Thyroid gland (tissue), 4 donors: Measurements from ENCODE around the gene P2RY2. TPM values are rescaled to one million over a fixed set of nuclear protein-coding genes. Genes with fewer than 3 reads are reported as not detected.

Experiments
- DNase-seq, 2 donors: peaks; one replicate each; pipeline ENCODE4 v3.0.0-alpha.2; 2019
- H3K27ac ChIP-seq, 3 donors: fragments of 200-600 bp; sonication (generic); 1 replicate in 2 of 3; 2 replicates in 1 of 3; pipeline ENCODE4 v1.5.1; 2016 to 2019; ENCODE audit warnings: mild to moderate bottlenecking in 1 of 3, moderate library complexity in 1 of 3
- H3K27me3 ChIP-seq: fragments of 200-600 bp; sonication (generic); one replicate; pipeline ENCODE4 v1.5.1; 2019
- H3K36me3 ChIP-seq, 2 donors: fragments of 200-600 bp; sonication (generic); one replicate each; pipeline ENCODE4 v1.5.1; 2016 to 2019
- H3K4me1 ChIP-seq, 2 donors: fragments of 200-600 bp; sonication (generic); one replicate each; pipeline ENCODE4 v1.5.1; 2017 to 2019
- H3K4me3 ChIP-seq, 3 donors: fragments of 200-600 bp; sonication (generic); replicated peaks in 1 of 3; 1 replicate in 2 of 3; 2 replicates in 1 of 3; pipeline ENCODE4 v1.5.1; 2016; ENCODE audit warnings: mild to moderate bottlenecking in 1 of 3
- H3K9me3 ChIP-seq: fragments of 200-600 bp; sonication (generic); one replicate; pipeline ENCODE4 v1.5.1; 2017
- CTCF ChIP-seq, 6 experiments: fragments of 200-600 bp in 3 of 6; fragments of 450-650 bp in 3 of 6; sonication (generic) in 3 of 6; IDR thresholded peaks; one replicate each; pipeline ENCODE4 v1.5.1; 2016 to 2019; ENCODE audit warnings: antibody characterized with exemption in 6 of 6, mild to moderate bottlenecking in 2 of 6, inconsistent platforms in 1 of 6, moderate library complexity in 1 of 6
- POLR2A ChIP-seq, 2 donors: fragments of 450-650 bp; IDR thresholded peaks; one replicate each; pipeline ENCODE4 v1.6.1; 2017; ENCODE audit warnings: antibody characterized with exemption in 2 of 2, mild to moderate bottlenecking in 2 of 2, moderate library complexity in 1 of 2
- WGBS, 2 donors: methylation state at CpG; one replicate each; pipeline ENCODE4 v1.1.5; 2017; 5-methylcytosine and 5-hydroxymethylcytosine counted together
- intact Hi-C: fragments of 100-400 bp; cut with DNase I; formaldehyde crosslinking; loops from one replicate; pipeline ENCODE4 v1.15.1; 2023
- total RNA-seq, 4 donors: library from RNA; depleted of rRNA; stranded (reverse); fragments of >200 nt; gene quantifications; one replicate each; pipeline ENCODE4 v1.2.3, GENCODE V29; 2016

Gene P2RY2
- total RNA-seq, 4 donors from 2014 or later: 29.3 to 38.1 (median 37.7) TPM

GRCh38 chr11:73215191-73216134 lies 2.6 kb upstream of the P2RY2 start:
- no peaks in the 10 kb centered on the region for H3K36me3 ChIP-seq
- no peak overlapping the region for H3K4me3 ChIP-seq
- WGBS, 2 donors: 94% methylated on average over 5 of the region's 5 CpGs
- TF ChIP-seq POLR2A (IDR thresholded peaks at IDR 0.05) (no peak), CTCF (IDR thresholded peaks at IDR 0.05) (no peak)
- DNase-seq: no peak
- H3K4me1 ChIP-seq: peaks cover 31 to 33% of the 10 kb centered on the region in 2 donors
- no peaks in the 10 kb centered on the region for H3K9me3 ChIP-seq
- H3K27ac ChIP-seq: peak overlapping the region in 1 of 3 donors; percentile 82
- intact Hi-C loops: no loop called here
- H3K27me3 ChIP-seq: no peaks in the 10 kb centered on the region

GRCh38 chr11:73216465-73216864 lies 1.6 kb upstream of the P2RY2 start:
- TF ChIP-seq POLR2A (IDR thresholded peaks at IDR 0.05) (no peak), CTCF (IDR thresholded peaks at IDR 0.05) (no peak)
- WGBS, 2 donors: 91 to 93% methylated on average over 2 of the region's 2 CpGs

GRCh38 chr11:73217131-73217809 lies 811 bp upstream of the P2RY2 start:
- peak overlapping the region; percentile 82 to 87 (median 84) for H3K27ac ChIP-seq
- whole genome bisulfite sequencing, 2 donors: 62 to 66% methylated on average over 10 to 11 of the region's 15 CpGs

More at GRCh38 chr11:73216465-73216864, 1.6 kb upstream of the P2RY2 start:
- H3K27me3 ChIP-seq: no peaks in the 10 kb centered on the region
- no peaks in the 10 kb centered on the region for H3K36me3 ChIP-seq
- H3K4me1 ChIP-seq: peaks cover 40 to 41% of the 10 kb centered on the region in 2 donors
- no peak overlapping the region for H3K4me3 ChIP-seq
- intact Hi-C loops: no loop called here
- H3K9me3 ChIP-seq: no peaks in the 10 kb centered on the region
- H3K27ac ChIP-seq: peak overlapping the region; percentile 82 to 87 (median 84)
- DNase-seq: no peak

GRCh38 chr11:73217810-73218105 lies 323 bp upstream of the P2RY2 start:
- Histone ChIP-seq H3K27ac (peak overlapping the region; percentile 82 to 87 (median 84)), H3K27me3 (no peaks in the 10 kb centered on the region), H3K4me1 (peaks cover 50 to 53% of the 10 kb centered on the region in 2 donors), H3K36me3 (no peaks in the 10 kb centered on the region), H3K9me3 (no peaks in the 10 kb centered on the region), H3K4me3 (peak overlapping the region in 2 of 3 donors; percentile 53 to 58)
- TF ChIP-seq CTCF (IDR thresholded peaks at IDR 0.05) (no peak), POLR2A (IDR thresholded peaks at IDR 0.05) (no peak)
- intact Hi-C loops: no loop called here
- no peak for DNase-seq
- WGBS, 2 donors: 38 to 49% methylated on average over 5 of the region's 14 CpGs

More at GRCh38 chr11:73217131-73217809, 811 bp upstream of the P2RY2 start:
- Histone ChIP-seq H3K4me1 (peaks cover 45 to 48% of the 10 kb centered on the region in 2 donors), H3K27me3 (no peaks in the 10 kb centered on the region), H3K36me3 (no peaks in the 10 kb centered on the region), H3K9me3 (no peaks in the 10 kb centered on the region), H3K4me3 (peak overlapping the region in 1 of 3 donors; percentile 58)
- no peak for TF ChIP-seq POLR2A (IDR thresholded peaks at IDR 0.05)
- no peak for TF ChIP-seq CTCF (IDR thresholded peaks at IDR 0.05)
- intact Hi-C loops: no loop called here
- DNase-seq: peak; percentile 72
